Osteocyte (in vitro differentiated cells): ENCODE data around the gene NCR2. TPM values are rescaled to one million over a fixed set of nuclear protein-coding genes. Genes with fewer than 3 reads are reported as not detected.

Experiments
- DNase-seq: peaks from one replicate; pipeline ENCODE4 v3.0.0; 2021; ENCODE audit warnings: mixed read lengths; ENCODE audit not compliant: unreplicated experiment; ENCODE audit errors: extremely low spot score
- H3K27ac Mint-ChIP-seq: one replicate; pipeline ENCODE4 v1.8.0; 2021; ENCODE audit warnings: mild to moderate bottlenecking, mixed read lengths; ENCODE audit not compliant: unreplicated experiment
- H3K27me3 Mint-ChIP-seq: one replicate; pipeline ENCODE4 v1.8.0; 2021; ENCODE audit warnings: mixed read lengths; ENCODE audit not compliant: unreplicated experiment
- H3K36me3 Mint-ChIP-seq: one replicate; pipeline ENCODE4 v1.8.0; 2021; ENCODE audit warnings: mixed read lengths; ENCODE audit not compliant: unreplicated experiment
- H3K4me1 Mint-ChIP-seq: one replicate; pipeline ENCODE4 v1.8.0; 2021; ENCODE audit warnings: mixed read lengths; ENCODE audit not compliant: unreplicated experiment
- H3K4me3 Mint-ChIP-seq: one replicate; pipeline ENCODE4 v1.8.0; 2021; ENCODE audit warnings: mild to moderate bottlenecking, moderate library complexity, mixed read lengths; ENCODE audit not compliant: unreplicated experiment
- H3K9me3 Mint-ChIP-seq: one replicate; pipeline ENCODE4 v1.8.0; 2021; ENCODE audit warnings: mixed read lengths; ENCODE audit not compliant: unreplicated experiment
- total RNA-seq: library from RNA; stranded (reverse); gene quantifications from 2 replicates; pipeline ENCODE4 v1.2.1, GENCODE V29; 2021
- TF ChIP-seq, protein P1 (sequence below): fragments of 200-600 bp; sonication (generic); IDR thresholded peaks from 2 replicates; pipeline ENCODE4 v1.5.0; 2021; ENCODE audit warnings: antibody characterized with exemption, mild to moderate bottlenecking, moderate library complexity

The NCR2 gene
- total RNA-seq, 1 donor from 2014 or later: not detected

DNA sequence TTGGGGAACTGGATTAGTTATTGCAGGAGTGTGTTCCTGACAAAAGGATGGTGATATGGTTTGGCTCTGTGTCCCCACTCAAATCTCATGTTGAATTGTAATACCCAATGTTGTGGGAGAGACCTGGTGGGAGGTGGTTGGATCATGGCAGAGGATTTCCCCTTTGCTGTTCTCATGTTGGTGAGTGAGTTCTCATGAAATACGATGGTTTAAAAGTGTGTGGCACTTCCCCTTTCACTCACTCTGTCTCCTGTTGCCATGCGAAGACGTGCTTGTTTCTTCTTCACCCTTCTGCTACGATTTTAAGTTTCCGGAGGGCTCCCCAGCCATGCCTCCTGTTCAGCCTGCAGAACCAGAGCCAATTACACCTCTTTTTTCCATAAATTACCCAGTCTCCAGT is 32.8 kb upstream of the NCR2 start:
- Mint-ChIP-seq H3K27me3 (peaks cover 73% of the 10 kb centered on the region), H3K4me1 (no peaks in the 10 kb centered on the region), H3K36me3 (no peaks in the 10 kb centered on the region), H3K4me3 (no peak overlapping the region), H3K27ac (no peak overlapping the region), H3K9me3 (peaks cover 4% of the 10 kb centered on the region)
- DNase-seq: no peak
- TF ChIP-seq, protein P1, sequence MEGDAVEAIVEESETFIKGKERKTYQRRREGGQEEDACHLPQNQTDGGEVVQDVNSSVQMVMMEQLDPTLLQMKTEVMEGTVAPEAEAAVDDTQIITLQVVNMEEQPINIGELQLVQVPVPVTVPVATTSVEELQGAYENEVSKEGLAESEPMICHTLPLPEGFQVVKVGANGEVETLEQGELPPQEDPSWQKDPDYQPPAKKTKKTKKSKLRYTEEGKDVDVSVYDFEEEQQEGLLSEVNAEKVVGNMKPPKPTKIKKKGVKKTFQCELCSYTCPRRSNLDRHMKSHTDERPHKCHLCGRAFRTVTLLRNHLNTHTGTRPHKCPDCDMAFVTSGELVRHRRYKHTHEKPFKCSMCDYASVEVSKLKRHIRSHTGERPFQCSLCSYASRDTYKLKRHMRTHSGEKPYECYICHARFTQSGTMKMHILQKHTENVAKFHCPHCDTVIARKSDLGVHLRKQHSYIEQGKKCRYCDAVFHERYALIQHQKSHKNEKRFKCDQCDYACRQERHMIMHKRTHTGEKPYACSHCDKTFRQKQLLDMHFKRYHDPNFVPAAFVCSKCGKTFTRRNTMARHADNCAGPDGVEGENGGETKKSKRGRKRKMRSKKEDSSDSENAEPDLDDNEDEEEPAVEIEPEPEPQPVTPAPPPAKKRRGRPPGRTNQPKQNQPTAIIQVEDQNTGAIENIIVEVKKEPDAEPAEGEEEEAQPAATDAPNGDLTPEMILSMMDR: no peak

DNA sequence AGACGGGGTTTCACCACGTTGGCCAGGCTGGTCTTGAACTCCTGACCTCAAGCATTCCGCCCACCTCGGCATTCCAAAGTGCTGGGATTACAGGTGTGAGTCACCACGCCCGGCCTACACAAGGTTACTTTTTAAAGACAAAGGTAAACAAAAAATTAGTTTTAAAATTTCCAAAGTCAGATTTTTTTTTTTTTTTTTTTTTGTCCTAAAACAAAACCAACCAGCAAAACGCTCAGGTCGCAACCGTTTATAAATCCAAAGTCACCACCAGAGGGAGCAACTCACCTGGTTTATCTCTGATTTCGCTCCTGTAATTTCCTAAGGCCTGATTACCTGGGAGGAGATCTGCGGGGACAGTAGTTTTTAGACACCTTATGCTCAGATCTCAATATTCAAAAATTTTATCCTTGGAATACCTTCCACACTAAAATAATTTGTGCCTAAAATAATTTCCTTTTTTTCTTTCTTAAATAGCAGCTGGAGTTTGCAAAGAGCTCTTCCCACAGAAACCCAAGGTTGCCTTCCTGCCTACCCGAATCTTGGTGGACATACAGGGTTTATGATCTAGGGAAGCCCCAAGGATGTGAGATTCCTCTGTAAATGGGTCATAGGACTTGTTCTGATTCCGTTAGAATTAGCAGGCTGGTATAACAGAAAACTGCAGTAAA is 29.1 kb upstream of the NCR2 start:
- Mint-ChIP-seq H3K36me3 (no peaks in the 10 kb centered on the region), H3K9me3 (peaks cover 4% of the 10 kb centered on the region), H3K4me1 (no peaks in the 10 kb centered on the region), H3K27ac (no peak overlapping the region), H3K27me3 (peaks cover 64% of the 10 kb centered on the region), H3K4me3 (no peak overlapping the region)
- no peak for DNase-seq
- TF ChIP-seq, protein P1: peak; percentile 70

DNA sequence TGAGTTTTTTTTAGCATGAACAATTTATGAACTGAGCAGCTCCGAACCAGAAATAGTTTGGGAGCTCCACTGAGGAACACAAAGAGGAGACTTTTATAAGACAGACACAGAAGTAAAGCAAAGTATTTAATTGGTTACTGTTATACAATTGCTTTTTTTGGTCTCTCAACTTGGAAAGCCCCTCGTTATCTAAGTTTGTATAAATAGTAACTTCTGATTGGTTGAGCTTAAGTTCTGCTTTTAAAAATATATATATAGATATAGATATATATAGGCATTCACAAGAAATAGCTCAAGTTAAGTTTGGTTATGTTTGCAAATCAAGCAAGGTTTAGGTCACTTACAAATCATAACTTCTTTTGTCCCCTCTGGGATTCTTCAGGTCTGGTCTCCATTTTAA is 20.2 kb upstream of the NCR2 start:
- no peak for DNase-seq
- H3K27ac Mint-ChIP-seq: no peak overlapping the region
- H3K36me3 Mint-ChIP-seq: no peaks in the 10 kb centered on the region
- no peak overlapping the region for H3K4me3 Mint-ChIP-seq
- no peaks in the 10 kb centered on the region for H3K9me3 Mint-ChIP-seq
- peaks cover 9% of the 10 kb centered on the region for H3K4me1 Mint-ChIP-seq
- TF ChIP-seq, protein P1: no peak
- peaks cover 63% of the 10 kb centered on the region for H3K27me3 Mint-ChIP-seq

DNA sequence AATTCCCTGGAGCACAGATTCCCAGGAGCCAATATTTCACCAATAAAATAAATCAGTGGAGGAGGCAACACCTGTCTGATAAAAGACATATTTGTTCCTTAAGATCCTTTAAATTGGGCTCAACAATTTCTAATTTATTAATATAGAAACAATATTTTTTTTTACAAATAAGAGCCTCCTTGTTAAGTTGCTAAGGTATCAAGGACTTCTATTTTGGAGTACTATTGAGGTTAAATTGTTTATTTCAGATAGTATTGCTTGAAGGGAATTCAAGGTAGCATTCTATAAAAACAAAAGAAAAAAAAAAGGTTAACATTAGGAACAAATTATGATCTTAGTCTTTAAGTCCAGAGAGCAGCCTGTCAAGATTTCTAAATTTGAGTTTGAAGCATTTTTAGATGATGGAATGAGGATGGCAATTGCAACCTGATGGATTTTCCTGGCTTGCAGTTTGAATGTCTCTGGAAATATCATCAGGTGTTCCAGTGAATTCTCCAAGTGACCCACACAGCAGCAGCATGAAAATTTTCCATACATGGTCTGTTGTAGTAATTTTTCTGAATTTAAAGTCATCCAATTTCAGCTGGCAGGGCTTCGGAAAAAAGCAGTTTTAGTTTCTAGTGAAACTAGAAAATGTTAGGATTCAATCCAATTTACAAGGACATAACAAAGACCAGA is 19.3 kb upstream of the NCR2 start:
- peaks cover 63% of the 10 kb centered on the region for H3K27me3 Mint-ChIP-seq
- no peak overlapping the region for H3K4me3 Mint-ChIP-seq
- peaks cover 9% of the 10 kb centered on the region for H3K4me1 Mint-ChIP-seq
- TF ChIP-seq, protein P1: no peak
- no peaks in the 10 kb centered on the region for H3K36me3 Mint-ChIP-seq
- DNase-seq: no peak
- no peak overlapping the region for H3K27ac Mint-ChIP-seq
- H3K9me3 Mint-ChIP-seq: no peaks in the 10 kb centered on the region

DNA sequence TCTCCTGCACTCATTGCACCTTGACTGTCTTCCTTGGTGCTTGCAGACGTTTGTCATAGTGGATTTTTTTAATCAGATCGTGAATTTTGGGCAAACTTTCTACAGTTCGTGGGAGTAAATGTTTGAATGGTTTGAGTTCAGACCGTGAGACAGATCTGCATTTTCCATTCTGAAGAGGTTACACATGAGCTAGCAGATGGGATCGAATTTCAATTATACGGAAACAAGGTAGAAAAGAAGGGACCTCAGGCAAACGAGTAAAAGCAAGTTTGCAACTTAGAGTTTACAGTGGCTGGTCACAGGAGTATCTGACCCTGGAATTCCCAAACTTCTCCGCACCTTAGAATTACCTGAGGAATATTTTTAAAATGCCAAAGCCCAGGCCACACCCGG is 17.2 kb upstream of the NCR2 start:
- TF ChIP-seq, protein P1: no peak
- Mint-ChIP-seq H3K27me3 (peaks cover 51% of the 10 kb centered on the region), H3K4me3 (no peak overlapping the region), H3K9me3 (no peaks in the 10 kb centered on the region), H3K27ac (no peak overlapping the region), H3K36me3 (no peaks in the 10 kb centered on the region), H3K4me1 (peaks cover 9% of the 10 kb centered on the region)
- DNase-seq: no peak
